Measurements from ENCODE around the gene GRIP1.

The GRIP1 gene

GRCh38 chr12:66387117-66387516, 291.8 kb downstream of the GRIP1 start:
- TF ChIP-seq CTCF (IDR thresholded peaks at IDR 0.05; ENCODE audit: low read depth, low read length): no peak
- H3K4me3 ChIP-seq (replicated peaks in 1 of 2; ENCODE audit: low read depth in 2 of 2, low read length in 2 of 2): no peak overlapping the region
- DNase-seq (ENCODE audit: low read depth in 2 of 2): no peak

GRCh38 chr12:66380769-66381535, 297.9 kb downstream of the GRIP1 start:
- no peak for TF ChIP-seq CTCF (IDR thresholded peaks at IDR 0.05; ENCODE audit: low read depth, low read length)
- no peak for DNase-seq (ENCODE audit: low read depth in 2 of 2)
- no peak overlapping the region for H3K4me3 ChIP-seq (replicated peaks in 1 of 2; ENCODE audit: low read depth in 2 of 2, low read length in 2 of 2)

DNA sequence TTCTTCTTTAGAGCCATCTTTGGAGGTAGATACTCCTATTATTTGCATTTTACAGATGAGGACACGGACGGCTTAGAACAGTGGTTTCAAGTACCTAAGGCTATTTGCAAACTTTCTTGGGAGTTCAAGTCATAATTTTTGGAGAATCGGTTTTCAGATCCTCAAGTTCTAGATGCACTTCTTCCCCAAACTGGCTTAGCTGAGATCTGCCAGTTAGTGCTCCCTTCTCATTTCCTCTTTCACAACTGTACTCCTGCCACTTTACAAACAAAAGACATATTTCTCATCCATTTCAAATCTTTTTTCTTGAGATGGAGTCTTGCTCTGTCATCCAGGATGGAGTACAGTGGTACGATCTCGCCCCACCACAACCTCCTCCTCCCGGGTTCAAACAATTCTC, 299.3 kb downstream of the GRIP1 start:
- DNase-seq (ENCODE audit: low read depth in 2 of 2): no peak
- no peak for TF ChIP-seq CTCF (IDR thresholded peaks at IDR 0.05; ENCODE audit: low read depth, low read length)

GRCh38 chr12:66375560-66375959, 303.3 kb downstream of the GRIP1 start:
- H3K4me3 ChIP-seq (replicated peaks in 1 of 2; ENCODE audit: low read depth in 2 of 2, low read length in 2 of 2): no peak overlapping the region
- TF ChIP-seq CTCF (IDR thresholded peaks at IDR 0.05; ENCODE audit: low read depth, low read length): no peak
- no peak for DNase-seq (ENCODE audit: low read depth in 2 of 2)

More for the DNA sequence above, 299.3 kb downstream of the GRIP1 start:
- H3K4me3 ChIP-seq (replicated peaks in 1 of 2; ENCODE audit: low read depth in 2 of 2, low read length in 2 of 2): no peak overlapping the region

DNA sequence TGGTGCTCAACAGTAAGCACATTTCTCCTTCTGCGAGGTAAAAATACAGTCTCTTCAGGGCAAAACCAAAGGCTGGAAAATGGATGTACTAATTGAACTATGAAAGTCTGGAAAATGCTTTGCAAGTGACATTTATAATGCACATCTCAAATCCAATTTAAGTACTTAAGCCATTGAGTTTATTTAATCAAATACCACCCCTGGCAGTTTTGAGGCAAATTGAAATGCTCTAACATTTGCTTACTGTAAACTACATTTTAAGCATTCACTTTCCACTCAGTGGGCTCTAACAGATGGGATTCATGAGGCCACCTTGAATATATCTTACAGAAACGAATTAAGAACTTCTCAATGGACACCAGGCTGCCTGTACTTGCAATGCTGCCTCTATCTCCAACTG, 306.9 kb downstream of the GRIP1 start:
- TF ChIP-seq CTCF (IDR thresholded peaks at IDR 0.05; ENCODE audit: low read depth, low read length): no peak
- DNase-seq (ENCODE audit: low read depth in 2 of 2): no peak
- no peak overlapping the region for H3K4me3 ChIP-seq (replicated peaks in 1 of 2; ENCODE audit: low read depth in 2 of 2, low read length in 2 of 2)

DNA sequence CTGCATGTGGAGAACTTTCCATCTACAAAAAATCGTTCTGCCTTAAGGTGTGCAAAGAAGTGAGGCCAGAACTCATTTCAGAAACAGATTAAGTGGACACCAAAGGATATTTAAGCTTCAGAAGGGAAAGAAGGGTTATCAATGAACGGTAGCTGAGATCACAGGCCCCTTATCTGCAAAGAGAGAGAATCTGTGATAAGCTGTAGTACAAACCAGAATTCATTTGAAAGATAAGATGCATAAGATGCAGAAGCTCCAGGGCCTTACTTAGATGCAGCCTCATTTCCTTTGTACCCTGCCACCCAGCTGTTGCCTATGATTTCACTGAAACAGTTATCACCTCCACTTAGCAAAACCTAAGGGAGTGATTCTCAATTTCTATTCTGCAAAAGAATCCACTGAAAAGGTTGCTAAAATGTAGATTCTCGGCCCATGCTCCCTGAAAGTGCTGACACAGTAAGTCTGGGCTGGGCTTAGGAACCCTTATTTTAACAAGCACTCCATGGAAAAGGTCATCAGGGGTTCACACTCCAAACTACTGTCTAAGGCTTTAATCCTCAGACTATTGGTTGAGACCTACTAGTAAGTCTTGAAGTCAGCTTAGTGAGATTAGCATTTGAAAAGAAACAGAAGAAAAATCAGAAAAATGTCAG, 311.7 kb downstream of the GRIP1 start:
- no peak for TF ChIP-seq CTCF (IDR thresholded peaks at IDR 0.05; ENCODE audit: low read depth, low read length)
- DNase-seq (ENCODE audit: low read depth in 2 of 2): no peak
- no peak overlapping the region for H3K4me3 ChIP-seq (replicated peaks in 1 of 2; ENCODE audit: low read depth in 2 of 2, low read length in 2 of 2)

Measured in cardiac fibroblast (primary cell).